ENCODE results near the gene GPR34. TPM values are rescaled to one million over a fixed set of nuclear protein-coding genes. Genes with fewer than 3 reads are reported as not detected.

Gene GPR34
- total and polyA plus RNA-seq, 2 of the 13 experiments (the other 11 are each of a cell fraction or from before 2014, with no cell fraction given) = not detected

DNA sequence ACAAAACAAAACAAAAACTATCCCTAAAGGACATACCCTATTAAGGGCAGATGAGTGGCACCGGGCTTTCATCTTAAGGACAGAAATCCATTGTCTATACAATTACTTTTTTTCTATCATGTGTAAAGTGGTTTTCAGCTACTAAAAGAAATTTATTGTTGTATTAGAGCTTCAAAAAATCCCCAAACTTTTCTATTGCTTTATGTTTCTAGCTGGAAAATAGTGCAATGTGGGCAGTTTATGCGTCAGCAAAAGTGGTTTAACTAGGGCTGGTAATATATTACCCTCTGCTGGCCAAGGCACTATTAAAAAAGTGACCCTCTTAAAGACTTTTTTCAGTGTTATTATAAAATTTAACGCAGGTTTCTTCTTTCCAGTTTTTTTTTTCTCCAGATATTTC lies 19.7 kb downstream of the GPR34 start:
- Histone ChIP-seq H4K20me1 (ENCODE audit: insufficient read depth, low read length) (no peaks in the 10 kb centered on the region), H3K9me3 (ENCODE audit: low read length) (no peaks in the 10 kb centered on the region), H3K9ac (ENCODE audit: insufficient read depth, low read depth, low read length) (no peak overlapping the region), H3K79me2 (ENCODE audit: insufficient read depth, low read length) (no peaks in the 10 kb centered on the region), H3K4me2 (ENCODE audit: low read depth, low read length) (no peak overlapping the region), H3K4me1 (ENCODE audit: insufficient read depth, low read length) (no peaks in the 10 kb centered on the region), H2AFZ (ENCODE audit: low read length) (no peak overlapping the region), H3K27ac (ENCODE audit: extremely low read length, insufficient read depth, low read length) (no peak overlapping the region), H3K27me3 (ENCODE audit: control insufficient read depth in 1 of 2, insufficient read depth in 2 of 2, low read length in 2 of 2) (no peaks in the 10 kb centered on the region), H3K36me3 (replicated peaks in 1 of 2; ENCODE audit: control insufficient read depth in 1 of 2, insufficient read depth in 2 of 2, low read length in 2 of 2) (no peaks in the 10 kb centered on the region), H3K4me3 (replicated peaks in 1 of 3; ENCODE audit: insufficient read depth in 1 of 3, low read depth in 2 of 3, low read length in 3 of 3) (no peak overlapping the region)
- 60% methylated on average over 3 of the region's 3 CpGs for WGBS (ENCODE audit: low lambda C conversion rate)
- intact Hi-C loops (cut with micrococcal nuclease; ENCODE audit: unreplicated experiment) = no loop called here
- no TSS peak for BruUV-seq (replicated peaks)
- ATAC-seq = no peak
- no peak for FAIRE-seq
- CTCF ChIA-PET (ENCODE audit: low intra/inter-chr PET ratio, low total read pairs) = no interaction called here
- in situ Hi-C loops (cut with HindIII; ENCODE audit: extremely low pct_ligation_motif_present, low pct_unique_long_range_greater_than_20kb) = no loop called here
- no peak for DNase-seq (ENCODE audit: low spot score)
- TF ChIP-seq EHMT2 (IDR thresholded peaks at IDR 0.05; ENCODE audit: borderline replicate concordance, low read depth, low read length) = no peak
- TF ChIP-seq, protein P1, sequence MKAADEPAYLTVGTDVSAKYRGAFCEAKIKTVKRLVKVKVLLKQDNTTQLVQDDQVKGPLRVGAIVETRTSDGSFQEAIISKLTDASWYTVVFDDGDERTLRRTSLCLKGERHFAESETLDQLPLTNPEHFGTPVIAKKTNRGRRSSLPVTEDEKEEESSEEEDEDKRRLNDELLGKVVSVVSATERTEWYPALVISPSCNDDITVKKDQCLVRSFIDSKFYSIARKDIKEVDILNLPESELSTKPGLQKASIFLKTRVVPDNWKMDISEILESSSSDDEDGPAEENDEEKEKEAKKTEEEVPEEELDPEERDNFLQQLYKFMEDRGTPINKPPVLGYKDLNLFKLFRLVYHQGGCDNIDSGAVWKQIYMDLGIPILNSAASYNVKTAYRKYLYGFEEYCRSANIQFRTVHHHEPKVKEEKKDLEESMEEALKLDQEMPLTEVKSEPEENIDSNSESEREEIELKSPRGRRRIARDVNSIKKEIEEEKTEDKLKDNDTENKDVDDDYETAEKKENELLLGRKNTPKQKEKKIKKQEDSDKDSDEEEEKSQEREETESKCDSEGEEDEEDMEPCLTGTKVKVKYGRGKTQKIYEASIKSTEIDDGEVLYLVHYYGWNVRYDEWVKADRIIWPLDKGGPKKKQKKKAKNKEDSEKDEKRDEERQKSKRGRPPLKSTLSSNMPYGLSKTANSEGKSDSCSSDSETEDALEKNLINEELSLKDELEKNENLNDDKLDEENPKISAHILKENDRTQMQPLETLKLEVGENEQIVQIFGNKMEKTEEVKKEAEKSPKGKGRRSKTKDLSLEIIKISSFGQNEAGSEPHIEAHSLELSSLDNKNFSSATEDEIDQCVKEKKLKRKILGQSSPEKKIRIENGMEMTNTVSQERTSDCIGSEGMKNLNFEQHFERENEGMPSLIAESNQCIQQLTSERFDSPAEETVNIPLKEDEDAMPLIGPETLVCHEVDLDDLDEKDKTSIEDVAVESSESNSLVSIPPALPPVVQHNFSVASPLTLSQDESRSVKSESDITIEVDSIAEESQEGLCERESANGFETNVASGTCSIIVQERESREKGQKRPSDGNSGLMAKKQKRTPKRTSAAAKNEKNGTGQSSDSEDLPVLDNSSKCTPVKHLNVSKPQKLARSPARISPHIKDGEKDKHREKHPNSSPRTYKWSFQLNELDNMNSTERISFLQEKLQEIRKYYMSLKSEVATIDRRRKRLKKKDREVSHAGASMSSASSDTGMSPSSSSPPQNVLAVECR (CRISPR knock-in tag; IDR thresholded peaks at IDR 0.05; ENCODE audit: borderline replicate concordance) = no peak
- TF ChIP-seq, protein P2, sequence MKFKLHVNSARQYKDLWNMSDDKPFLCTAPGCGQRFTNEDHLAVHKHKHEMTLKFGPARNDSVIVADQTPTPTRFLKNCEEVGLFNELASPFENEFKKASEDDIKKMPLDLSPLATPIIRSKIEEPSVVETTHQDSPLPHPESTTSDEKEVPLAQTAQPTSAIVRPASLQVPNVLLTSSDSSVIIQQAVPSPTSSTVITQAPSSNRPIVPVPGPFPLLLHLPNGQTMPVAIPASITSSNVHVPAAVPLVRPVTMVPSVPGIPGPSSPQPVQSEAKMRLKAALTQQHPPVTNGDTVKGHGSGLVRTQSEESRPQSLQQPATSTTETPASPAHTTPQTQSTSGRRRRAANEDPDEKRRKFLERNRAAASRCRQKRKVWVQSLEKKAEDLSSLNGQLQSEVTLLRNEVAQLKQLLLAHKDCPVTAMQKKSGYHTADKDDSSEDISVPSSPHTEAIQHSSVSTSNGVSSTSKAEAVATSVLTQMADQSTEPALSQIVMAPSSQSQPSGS (CRISPR knock-in tag; IDR thresholded peaks at IDR 0.05) = no peak
- POLR2A ChIA-PET = no interaction called here

Measured in HepG2 (cell line).